SK-N-SH (cell line): ENCODE results near the gene BTG2.

Experiments
- CTCF ChIP-seq: fragments of 200-600 bp; sonication (generic); IDR thresholded peaks from 2 replicates; pipeline ENCODE4 v1.6.1; 2017; ENCODE audit warnings: antibody characterized with exemption, mild to moderate bottlenecking, moderate library complexity
- ELF1 ChIP-seq: IDR thresholded peaks from 2 replicates; pipeline ENCODE4 v1.4.0; 2012
- FOXM1 ChIP-seq: IDR thresholded peaks from 2 replicates; pipeline ENCODE4 v1.4.0; 2012; ENCODE audit warnings: low read depth, mild to moderate bottlenecking
- GABPA ChIP-seq: IDR thresholded peaks from 2 replicates; pipeline ENCODE4 v1.4.0; 2012; ENCODE audit warnings: low read depth, mild to moderate bottlenecking
- JUND ChIP-seq: IDR thresholded peaks from 2 replicates; pipeline ENCODE4 v1.4.0; 2012
- SIN3A ChIP-seq: IDR thresholded peaks from 2 replicates; pipeline ENCODE4 v1.6.1; 2012; ENCODE audit warnings: low read depth, mild to moderate bottlenecking, low read length, moderate library complexity, borderline replicate concordance
- TF ChIP-seq, protein P1 (sequence below): IDR thresholded peaks from 2 replicates; pipeline ENCODE4 v1.4.0; 2012; ENCODE audit warnings: low read depth

DNA sequence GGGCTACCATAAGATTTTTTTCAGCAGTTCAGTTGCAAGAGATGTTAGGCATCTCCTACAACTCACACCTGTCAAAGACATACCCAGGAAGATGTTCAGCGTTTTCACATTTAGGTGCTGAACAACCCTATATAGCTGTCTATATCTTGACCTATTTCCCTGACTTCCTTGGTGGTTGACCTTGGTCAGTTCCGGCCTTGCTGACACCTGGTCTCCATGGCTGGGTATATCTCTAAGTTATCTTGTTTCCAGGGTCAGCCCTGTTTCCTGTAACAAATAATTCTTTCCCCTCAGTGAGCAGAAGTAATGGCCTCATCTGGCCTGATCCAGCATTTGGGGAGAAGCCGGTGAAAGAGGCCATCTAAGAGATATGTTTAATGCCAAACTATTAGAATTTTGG lies 2.4 kb upstream of the BTG2 start:
- TF ChIP-seq, protein P1, sequence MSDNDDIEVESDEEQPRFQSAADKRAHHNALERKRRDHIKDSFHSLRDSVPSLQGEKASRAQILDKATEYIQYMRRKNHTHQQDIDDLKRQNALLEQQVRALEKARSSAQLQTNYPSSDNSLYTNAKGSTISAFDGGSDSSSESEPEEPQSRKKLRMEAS, result no peak
- TF ChIP-seq CTCF (no peak), GABPA (no peak), FOXM1 (no peak), JUND (no peak), SIN3A (no peak), ELF1 (no peak)
